ENCODE measurements around the gene CAMSAP1. TPM values are rescaled to one million over a fixed set of nuclear protein-coding genes. Genes with fewer than 3 reads are reported as not detected.
A peak's percentile ranks its signal among the peaks of the same experiment; 100 is the strongest.

The CAMSAP1 gene
- total and polyA plus RNA-seq, 2 of the 4 experiments (the other 2 are of a cell fraction), result 8.2 to 19.5 TPM

DNA sequence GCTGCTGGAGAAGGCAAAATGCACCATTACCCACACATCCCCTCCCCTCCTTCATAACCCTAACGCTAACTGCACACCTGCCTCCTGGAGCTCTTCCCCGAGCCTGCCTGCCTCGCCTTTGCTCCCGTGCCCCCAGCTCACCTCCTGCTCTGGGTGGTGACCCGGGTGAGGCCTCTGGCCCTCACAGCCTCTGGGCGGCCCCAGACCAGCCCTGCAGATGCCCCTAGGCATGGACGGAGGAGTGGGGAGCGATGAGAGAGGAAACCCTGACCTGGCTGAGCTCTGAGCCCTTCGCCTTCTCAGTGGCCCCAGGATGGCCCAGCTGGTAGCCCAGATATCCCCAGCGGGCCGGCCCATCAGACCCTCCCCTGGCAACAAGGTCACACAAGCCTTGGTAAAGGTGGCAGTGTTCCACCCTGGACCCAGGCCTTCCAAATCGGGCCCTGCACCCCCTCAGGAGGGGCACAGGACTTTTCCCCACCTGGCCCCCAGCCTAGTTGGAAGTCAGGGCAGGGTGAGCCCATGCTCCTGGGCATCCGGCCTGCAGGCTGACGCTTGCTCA, 14.5 kb upstream of the CAMSAP1 start:
- Histone ChIP-seq H3K4me3 (ENCODE audit: insufficient read depth, low read depth, low read length) (no peak overlapping the region), H4K20me1 (ENCODE audit: insufficient read depth, low read length) (no peaks in the 10 kb centered on the region; the same call in 1 of the 2 replicates), H4K5ac (ENCODE audit: low read depth, low read length) (no peak overlapping the region), H3K4me2 (ENCODE audit: low read depth, low read length) (no peak overlapping the region), H3K27me3 (ENCODE audit: control insufficient read depth, insufficient read depth, low read length) (no peaks in the 10 kb centered on the region), H3K23ac (ENCODE audit: low read depth, low read length) (no peak overlapping the region), H2AK9ac (replicated peaks; ENCODE audit: low read depth, low read length, poor library complexity) (peak overlapping the region; percentile 72), H3K4ac (ENCODE audit: low read depth, low read length) (no peak overlapping the region), H3K9me3 (ENCODE audit: control insufficient read depth, insufficient read depth, low read length) (peaks cover 16% of the 10 kb centered on the region), H2BK5ac (ENCODE audit: low read depth, low read length, poor library complexity, severe bottlenecking) (no peak overlapping the region), H2BK15ac (ENCODE audit: low read depth, low read length) (no peak overlapping the region), H3K27ac (ENCODE audit: insufficient read depth, low read length) (no peak overlapping the region), H3K9me1 (ENCODE audit: insufficient read depth, low read length) (peaks cover 4% of the 10 kb centered on the region; the same call in 1 of the 2 replicates), H3K14ac (replicated peaks; ENCODE audit: low read depth, low read length) (no peak overlapping the region), H2BK20ac (ENCODE audit: low read depth, low read length) (no peak overlapping the region), H4K91ac (ENCODE audit: insufficient read depth, low read depth, low read length) (no peak overlapping the region), H3K36me3 (ENCODE audit: control insufficient read depth, insufficient read depth, low read length) (peaks cover 6% of the 10 kb centered on the region; the same call in 1 of the 2 replicates), H2BK120ac (ENCODE audit: low read depth, low read length) (no peak overlapping the region), H3K79me1 (ENCODE audit: low read depth in 1 of 2, low read length in 2 of 2) (0 out of 4 replicates have a peak, but pooled peaks cover 0 to 3% of the 10 kb centered on the region in 2 experiments), H3K56ac (ENCODE audit: extremely low read depth, insufficient read depth, low read length) (no peak overlapping the region), H3K9ac (ENCODE audit: low read depth, low read length) (no peak overlapping the region), H4K8ac (ENCODE audit: low read depth in 2 of 2, low read length in 2 of 2) (no peak overlapping the region), H3K18ac (ENCODE audit: low read depth, low read length) (no peak overlapping the region), H3K4me1 (ENCODE audit: control insufficient read depth, insufficient read depth, low read length) (no peaks in the 10 kb centered on the region), H2AFZ (replicated peaks; ENCODE audit: low read length, poor library complexity) (no peak overlapping the region), H2AK5ac (ENCODE audit: low read depth, low read length) (no peak overlapping the region)
- TF ChIP-seq CHD1 (IDR thresholded peaks at IDR 0.05; ENCODE audit: low read depth, low read length), result no peak
- TF ChIP-seq MXI1 (IDR thresholded peaks at IDR 0.05; ENCODE audit: borderline replicate concordance, low read depth, low read length), result no peak
- no peak for TF ChIP-seq POLR2A (IDR thresholded peaks at IDR 0.05; ENCODE audit: low read depth, low read length)
- TF ChIP-seq CEBPB (IDR thresholded peaks at IDR 0.05; ENCODE audit: low read depth, low read length), result no peak
- no peak for TF ChIP-seq BHLHE40 (IDR thresholded peaks at IDR 0.05; ENCODE audit: low read depth, low read length)
- TF ChIP-seq, protein P1, sequence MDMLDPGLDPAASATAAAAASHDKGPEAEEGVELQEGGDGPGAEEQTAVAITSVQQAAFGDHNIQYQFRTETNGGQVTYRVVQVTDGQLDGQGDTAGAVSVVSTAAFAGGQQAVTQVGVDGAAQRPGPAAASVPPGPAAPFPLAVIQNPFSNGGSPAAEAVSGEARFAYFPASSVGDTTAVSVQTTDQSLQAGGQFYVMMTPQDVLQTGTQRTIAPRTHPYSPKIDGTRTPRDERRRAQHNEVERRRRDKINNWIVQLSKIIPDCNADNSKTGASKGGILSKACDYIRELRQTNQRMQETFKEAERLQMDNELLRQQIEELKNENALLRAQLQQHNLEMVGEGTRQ (IDR thresholded peaks at IDR 0.05; ENCODE audit: low read depth, low read length), result no peak
- TF ChIP-seq, protein P2, sequence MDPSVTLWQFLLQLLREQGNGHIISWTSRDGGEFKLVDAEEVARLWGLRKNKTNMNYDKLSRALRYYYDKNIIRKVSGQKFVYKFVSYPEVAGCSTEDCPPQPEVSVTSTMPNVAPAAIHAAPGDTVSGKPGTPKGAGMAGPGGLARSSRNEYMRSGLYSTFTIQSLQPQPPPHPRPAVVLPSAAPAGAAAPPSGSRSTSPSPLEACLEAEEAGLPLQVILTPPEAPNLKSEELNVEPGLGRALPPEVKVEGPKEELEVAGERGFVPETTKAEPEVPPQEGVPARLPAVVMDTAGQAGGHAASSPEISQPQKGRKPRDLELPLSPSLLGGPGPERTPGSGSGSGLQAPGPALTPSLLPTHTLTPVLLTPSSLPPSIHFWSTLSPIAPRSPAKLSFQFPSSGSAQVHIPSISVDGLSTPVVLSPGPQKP (IDR thresholded peaks at IDR 0.05; ENCODE audit: borderline replicate concordance, low read depth, low read length), result no peak
- no peak for TF ChIP-seq MAZ (IDR thresholded peaks at IDR 0.05; ENCODE audit: borderline replicate concordance, low read depth, low read length)
- no peak for TF ChIP-seq FOS (IDR thresholded peaks at IDR 0.05; ENCODE audit: low read depth, low read length)
- no peak for TF ChIP-seq MAFK (IDR thresholded peaks at IDR 0.05; ENCODE audit: low read depth, low read length)
- in situ Hi-C loops (cut with MboI; ENCODE audit: low sequenced_read_pairs), result no loop called here
- ChIA-PET CTCF (no interaction called here), POLR2A (ENCODE audit: unreplicated experiment) (no interaction called here)
- 87% methylated on average over 6 of the region's 14 CpGs; no CpG with 5 or more reads in 1 of the 2 experiments for WGBS, 2 experiments (ENCODE audit: extremely low coverage in 2 of 2, insufficient read length in 1 of 2)
- no peak for DNase-seq
- intact Hi-C loops (cut with micrococcal nuclease), result no loop called here
- no TSS peak for BruUV-seq (replicated peaks)
- ATAC-seq (ENCODE audit: low read depth), result no peak
- dilution Hi-C loops (cut with HindIII; ENCODE audit: low sequenced_read_pairs, unreplicated experiment), result no loop called here

Data from IMR-90 (cell line).